Loucy (cell line): ENCODE results near the gene SARNP.

Experiments used
- H2AFZ ChIP-seq: fragments of 200-600 bp; sonication (generic); 2 replicates; pipeline ENCODE4 v1.6.0; 2016; ENCODE audit warnings: antibody characterized with exemption, mild to moderate bottlenecking, low read length, moderate library complexity
- H3F3A ChIP-seq: fragments of 200-600 bp; 2 replicates; pipeline ENCODE4 v1.6.0; 2016; ENCODE audit warnings: antibody characterized with exemption, low read depth, mild to moderate bottlenecking
- H3K27me3 ChIP-seq: fragments of 200-600 bp; sonication (generic); 2 replicates; pipeline ENCODE4 v1.6.1; 2014; ENCODE audit warnings: low read length, mild to moderate bottlenecking; ENCODE audit not compliant: insufficient read depth, poor library complexity, severe bottlenecking
- H3K36me3 ChIP-seq: fragments of 200-600 bp; sonication (generic); 2 replicates; pipeline ENCODE4 v1.6.1; 2016; ENCODE audit warnings: low read length; ENCODE audit not compliant: insufficient read depth
- H3K4me1 ChIP-seq: fragments of 200-600 bp; sonication (generic); 2 replicates; pipeline ENCODE4 v1.5.1; 2014; ENCODE audit warnings: low read length, mild to moderate bottlenecking; ENCODE audit not compliant: insufficient read depth, poor library complexity, severe bottlenecking
- H3K4me2 ChIP-seq: fragments of 200-600 bp; sonication (generic); 2 replicates; pipeline ENCODE4 v1.6.0; 2014; ENCODE audit warnings: antibody characterized with exemption, low read length, low read depth, mild to moderate bottlenecking; ENCODE audit not compliant: poor library complexity, severe bottlenecking
- H3K4me3 ChIP-seq: fragments of 200-600 bp; sonication (generic); 2 replicates; pipeline ENCODE4 v1.5.1; 2014; ENCODE audit warnings: low read length, mild to moderate bottlenecking, mixed read lengths; ENCODE audit not compliant: poor library complexity, severe bottlenecking
- H3K79me2 ChIP-seq: fragments of 200-600 bp; sonication (generic); 2 replicates; pipeline ENCODE4 v1.6.1; 2014; ENCODE audit warnings: low read length; ENCODE audit not compliant: insufficient read depth
- H3K9ac ChIP-seq: fragments of 200-600 bp; sonication (generic); 2 replicates; pipeline ENCODE4 v1.6.0; 2014; ENCODE audit warnings: mild to moderate bottlenecking, low read depth, low read length, moderate library complexity; ENCODE audit not compliant: poor library complexity, severe bottlenecking
- H3K9me2 ChIP-seq: fragments of 200-600 bp; sonication (generic); replicated peaks from 2 replicates; pipeline ENCODE4 v1.6.1; 2016; ENCODE audit warnings: low read depth, low read length, mixed read lengths
- H3K9me3 ChIP-seq: fragments of 200-600 bp; sonication (generic); 2 replicates; pipeline ENCODE4 v1.6.1; 2014; ENCODE audit warnings: mild to moderate bottlenecking, antibody characterized with exemption, low read length, low read depth; ENCODE audit not compliant: insufficient read depth
- H4K20me1 ChIP-seq: fragments of 200-600 bp; sonication (generic); 2 replicates; pipeline ENCODE4 v1.6.0; 2014; ENCODE audit warnings: antibody characterized with exemption, low read length, mild to moderate bottlenecking; ENCODE audit not compliant: insufficient read depth, poor library complexity, severe bottlenecking
- EZH2phosphoT487 ChIP-seq: fragments of 200-600 bp; IDR thresholded peaks from 2 replicates; pipeline ENCODE4 v1.6.1; 2018; ENCODE audit warnings: antibody characterized with exemption, mild to moderate bottlenecking, moderate library complexity, borderline replicate concordance
- TF ChIP-seq, protein P1 (sequence below): fragments of 200-600 bp; sonication (generic); conservative IDR thresholded peaks from 2 replicates; pipeline ENCODE4 v1.5.1; 2014; ENCODE audit warnings: mild to moderate bottlenecking, antibody characterized with exemption, low read length

Gene SARNP

DNA sequence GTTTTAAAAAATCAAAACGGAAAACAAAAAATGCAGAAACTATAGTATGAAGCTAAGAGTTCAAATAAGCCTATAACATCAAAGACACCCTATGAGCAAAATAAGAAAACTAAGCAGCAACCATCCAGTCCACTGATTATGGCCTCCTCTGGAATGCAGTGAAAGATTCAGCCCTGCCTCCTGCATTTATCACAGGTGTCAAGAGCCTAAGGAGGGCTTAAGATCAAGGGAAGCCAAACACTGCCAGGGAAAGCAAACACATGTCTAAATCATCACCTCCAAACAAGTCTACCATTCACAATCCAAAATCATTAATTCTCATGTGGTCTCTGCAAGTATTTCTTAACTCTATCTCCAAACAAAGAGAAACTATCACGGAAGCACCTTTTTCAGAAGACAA, 28.4 kb downstream of the SARNP start:
- Histone ChIP-seq H3K9ac (no peak overlapping the region), H3K4me2 (no peak overlapping the region), H3K27me3 (no peaks in the 10 kb centered on the region), H3K36me3 (peaks cover 88% of the 10 kb centered on the region), H3K79me2 (0 out of 2 replicates have a peak, but pooled peaks cover 4% of the 10 kb centered on the region), H3F3A (no peaks in the 10 kb centered on the region), H4K20me1 (no peaks in the 10 kb centered on the region), H3K9me2 (no peaks in the 10 kb centered on the region), H3K9me3 (no peaks in the 10 kb centered on the region), H3K4me3 (no peak overlapping the region), H3K4me1 (no peaks in the 10 kb centered on the region), H2AFZ (no peak overlapping the region)
- no peak for TF ChIP-seq EZH2phosphoT487
- TF ChIP-seq, protein P1, sequence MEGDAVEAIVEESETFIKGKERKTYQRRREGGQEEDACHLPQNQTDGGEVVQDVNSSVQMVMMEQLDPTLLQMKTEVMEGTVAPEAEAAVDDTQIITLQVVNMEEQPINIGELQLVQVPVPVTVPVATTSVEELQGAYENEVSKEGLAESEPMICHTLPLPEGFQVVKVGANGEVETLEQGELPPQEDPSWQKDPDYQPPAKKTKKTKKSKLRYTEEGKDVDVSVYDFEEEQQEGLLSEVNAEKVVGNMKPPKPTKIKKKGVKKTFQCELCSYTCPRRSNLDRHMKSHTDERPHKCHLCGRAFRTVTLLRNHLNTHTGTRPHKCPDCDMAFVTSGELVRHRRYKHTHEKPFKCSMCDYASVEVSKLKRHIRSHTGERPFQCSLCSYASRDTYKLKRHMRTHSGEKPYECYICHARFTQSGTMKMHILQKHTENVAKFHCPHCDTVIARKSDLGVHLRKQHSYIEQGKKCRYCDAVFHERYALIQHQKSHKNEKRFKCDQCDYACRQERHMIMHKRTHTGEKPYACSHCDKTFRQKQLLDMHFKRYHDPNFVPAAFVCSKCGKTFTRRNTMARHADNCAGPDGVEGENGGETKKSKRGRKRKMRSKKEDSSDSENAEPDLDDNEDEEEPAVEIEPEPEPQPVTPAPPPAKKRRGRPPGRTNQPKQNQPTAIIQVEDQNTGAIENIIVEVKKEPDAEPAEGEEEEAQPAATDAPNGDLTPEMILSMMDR = no peak

DNA sequence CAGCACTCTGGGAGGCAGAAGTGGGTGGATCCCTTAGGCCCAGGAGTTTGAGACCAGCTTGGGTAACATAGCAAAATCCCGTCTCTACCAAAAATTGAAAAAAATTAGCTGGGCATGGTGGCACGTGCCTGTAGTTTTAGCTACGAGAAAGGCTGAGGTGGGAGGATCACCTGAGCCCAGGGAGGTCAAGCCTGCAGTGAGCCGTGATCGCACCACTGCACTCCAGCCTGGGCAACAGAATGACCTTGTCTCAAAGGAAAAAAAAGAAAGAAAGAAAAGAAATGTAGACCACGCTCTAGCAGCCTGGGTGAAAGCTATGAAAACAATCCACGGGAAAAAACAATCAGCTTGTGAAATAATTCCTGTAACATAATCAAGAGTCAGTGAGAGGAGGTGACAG, 29.0 kb downstream of the SARNP start:
- Histone ChIP-seq H3K9me2 (no peaks in the 10 kb centered on the region), H2AFZ (no peak overlapping the region), H3K4me3 (no peak overlapping the region), H4K20me1 (no peaks in the 10 kb centered on the region), H3K27me3 (no peaks in the 10 kb centered on the region), H3K79me2 (0 out of 2 replicates have a peak, but pooled peaks cover 4% of the 10 kb centered on the region), H3F3A (no peaks in the 10 kb centered on the region), H3K36me3 (peaks cover 88% of the 10 kb centered on the region), H3K9me3 (no peaks in the 10 kb centered on the region), H3K9ac (no peak overlapping the region), H3K4me1 (no peaks in the 10 kb centered on the region), H3K4me2 (no peak overlapping the region)
- no peak for TF ChIP-seq EZH2phosphoT487
- TF ChIP-seq, protein P1 = no peak

DNA sequence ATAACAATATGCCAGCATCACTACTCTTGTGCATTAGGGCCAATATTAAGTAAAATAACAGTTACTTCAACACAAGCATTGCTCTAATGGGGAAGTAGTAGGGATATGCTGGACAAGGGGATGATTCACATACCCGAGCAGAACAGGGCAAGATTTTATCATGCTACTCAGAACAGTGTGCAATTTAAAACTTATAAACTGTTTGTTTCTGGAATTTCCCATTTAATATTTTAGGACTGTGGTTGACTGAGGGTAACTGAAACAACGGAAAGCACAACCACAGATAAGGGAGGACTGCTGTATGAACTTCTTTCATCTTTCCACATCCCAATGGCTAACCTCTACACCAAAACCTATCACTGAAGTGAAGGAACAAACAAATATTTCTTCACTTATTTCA, 36.8 kb downstream of the SARNP start:
- Histone ChIP-seq H3K9me3 (no peaks in the 10 kb centered on the region), H3K36me3 (peaks cover 72% of the 10 kb centered on the region; the same call in 1 of the 2 replicates), H3F3A (no peaks in the 10 kb centered on the region), H3K4me1 (no peaks in the 10 kb centered on the region), H4K20me1 (no peaks in the 10 kb centered on the region), H3K79me2 (no peaks in the 10 kb centered on the region; the same call in 1 of the 2 replicates), H3K9ac (no peak overlapping the region), H3K9me2 (no peaks in the 10 kb centered on the region), H3K27me3 (no peaks in the 10 kb centered on the region), H3K4me2 (no peak overlapping the region), H2AFZ (no peak overlapping the region), H3K4me3 (no peak overlapping the region)
- TF ChIP-seq EZH2phosphoT487 = no peak
- TF ChIP-seq, protein P1 = no peak
